OCI-LY7 (cell line): Measurements from ENCODE around the gene BCAT1. TPM values are rescaled to one million over a fixed set of nuclear protein-coding genes. Genes with fewer than 3 reads are reported as not detected.

Experiments used
- BruUV-seq: library from RNA; stranded (reverse); fragments of 400-500 nt; replicated peaks from 2 replicates; lab custom pipeline; 2021; lab: Mats Ljungman, UMichigan
- CTCF ChIA-PET: fragments of 300-600 bp; sonication (Branson Sonifier 250); formaldehyde crosslinking; loops from one replicate; lab custom pipeline; 2022; ENCODE audit warnings: antibody characterized with exemption; ENCODE audit not compliant: unreplicated experiment; lab: Charles Lee
- POLR2A ChIA-PET: fragments of 300-600 bp; sonication (Branson Sonifier 250); formaldehyde crosslinking; loops from one replicate; lab custom pipeline; 2022; ENCODE audit warnings: antibody characterized with exemption; lab: Charles Lee
- DNase-seq: peaks from one replicate; pipeline ENCODE4 v3.0.0-alpha.2; 2015; ENCODE audit warnings: low spot score
- H2AFZ ChIP-seq: fragments of 200-600 bp; sonication (generic), shearing (Covaris generic); 2 replicates; pipeline ENCODE4 v1.6.1; 2014; ENCODE audit warnings: mild to moderate bottlenecking, antibody characterized with exemption, low read length, moderate library complexity
- H3K27ac ChIP-seq: fragments of 200-600 bp; sonication (generic); 2 replicates; pipeline ENCODE4 v1.5.1; 2014; ENCODE audit warnings: mixed run types, low read depth, mild to moderate bottlenecking, moderate library complexity, low read length, inconsistent platforms; ENCODE audit not compliant: poor library complexity, severe bottlenecking
- H3K36me3 ChIP-seq: fragments of 200-600 bp; sonication (generic); 2 replicates; pipeline ENCODE4 v1.6.1; 2014; ENCODE audit warnings: mild to moderate bottlenecking, antibody characterized with exemption, low read length, moderate library complexity, mixed read lengths; ENCODE audit not compliant: insufficient read depth
- H3K4me1 ChIP-seq: fragments of 200-600 bp; sonication (generic); 2 replicates; pipeline ENCODE4 v1.5.1; 2014; ENCODE audit warnings: mild to moderate bottlenecking, low read length; ENCODE audit not compliant: insufficient read depth, poor library complexity, severe bottlenecking
- H3K4me2 ChIP-seq: fragments of 200-600 bp; sonication (generic); 2 replicates; pipeline ENCODE4 v1.6.1; 2014; ENCODE audit warnings: mild to moderate bottlenecking, low read length
- H3K4me3 ChIP-seq: fragments of 200-600 bp; sonication (generic); 2 replicates; pipeline ENCODE4 v1.5.1; 2014; ENCODE audit warnings: mild to moderate bottlenecking, low read depth, low read length; ENCODE audit not compliant: poor library complexity, severe bottlenecking
- H3K79me2 ChIP-seq: fragments of 200-600 bp; sonication (generic); 2 replicates; pipeline ENCODE4 v1.6.1; 2016; ENCODE audit warnings: low read depth, mild to moderate bottlenecking, low read length, moderate library complexity, mixed read lengths; ENCODE audit not compliant: insufficient read depth
- H3K9me2 ChIP-seq: fragments of 200-600 bp; sonication (generic); 2 replicates; pipeline ENCODE4 v1.6.1; 2016; ENCODE audit warnings: mild to moderate bottlenecking, low read length, mixed read lengths; ENCODE audit not compliant: insufficient read depth
- H3K9me3 ChIP-seq: fragments of 200-600 bp; sonication (generic); 2 replicates; pipeline ENCODE4 v1.6.1; 2014; ENCODE audit warnings: mild to moderate bottlenecking, mixed run types, low read length, mixed read lengths
- H4K20me1 ChIP-seq: fragments of 200-600 bp; sonication (generic); 2 replicates; pipeline ENCODE4 v1.6.1; 2014; ENCODE audit warnings: mild to moderate bottlenecking, antibody characterized with exemption, low read length, moderate library complexity, mixed read lengths; ENCODE audit not compliant: insufficient read depth
- CTCF ChIP-seq: fragments of 200-600 bp; sonication (generic); conservative IDR thresholded peaks from 2 replicates; pipeline ENCODE4 v1.5.1; 2014; ENCODE audit warnings: mild to moderate bottlenecking, antibody characterized with exemption, low read length, moderate library complexity, mixed read lengths
- EZH2phosphoT487 ChIP-seq: fragments of 200-600 bp; sonication (generic); IDR thresholded peaks from 2 replicates; pipeline ENCODE4 v1.6.1; 2018; ENCODE audit warnings: low read depth, borderline replicate concordance, mild to moderate bottlenecking, mixed run types, antibody characterized with exemption, low read length, moderate library complexity, mixed read lengths
- intact Hi-C: fragments of 100-400 bp; cut with micrococcal nuclease; formaldehyde crosslinking; loops from one replicate; pipeline ENCODE4 v1.10.0; 2022; ENCODE audit not compliant: unreplicated experiment
- total RNA-seq, 2 experiments: library from RNA; depleted of rRNA in 1 of 2; stranded (reverse); fragments of >200 nt in 1 of 2; shearing (Covaris generic) in 1 of 2; gene quantifications; 2 replicates each; pipeline ENCODE4 v1.2.3, GENCODE V29; 2014 to 2022

The BCAT1 gene
- total RNA-seq, 2 experiments from 2014 or later = 121 to 207 TPM

GRCh38 chr12:24803430-24804245 is 145.3 kb downstream of the BCAT1 start:
- H4K20me1 ChIP-seq = no peaks in the 10 kb centered on the region
- peaks cover 12% of the 10 kb centered on the region; the same call in 1 of the 2 replicates for H3K9me3 ChIP-seq
- intact Hi-C loops = no loop called here
- no peak overlapping the region for H3K27ac ChIP-seq
- POLR2A ChIA-PET = interaction anchor here (0.6 to 0.8 kb wide), 3 partner anchors 53 to 1719 kb away, joined by 3 read pairs; no protein-coding TSS in a partner anchor
- no peak for DNase-seq
- CTCF ChIA-PET = no interaction called here
- BruUV-seq = no TSS peak
- no peaks in the 10 kb centered on the region for H3K9me2 ChIP-seq
- no peak overlapping the region for H3K4me2 ChIP-seq
- H2AFZ ChIP-seq = no peak overlapping the region
- H3K79me2 ChIP-seq = no peaks in the 10 kb centered on the region
- no peaks in the 10 kb centered on the region for H3K36me3 ChIP-seq
- H3K4me1 ChIP-seq = peaks cover 3% of the 10 kb centered on the region
- TF ChIP-seq EZH2phosphoT487 (no peak), CTCF (no peak)
- H3K4me3 ChIP-seq = no peak overlapping the region

GRCh38 chr12:24798335-24798734 is 150.6 kb downstream of the BCAT1 start:
- Histone ChIP-seq H3K36me3 (no peaks in the 10 kb centered on the region), H3K9me3 (peaks cover 7% of the 10 kb centered on the region; the same call in 1 of the 2 replicates), H3K4me2 (peak overlapping the region; percentile 33), H3K4me3 (no peak overlapping the region), H2AFZ (peak overlapping the region; percentile 54; the same call in 1 of the 2 replicates), H4K20me1 (no peaks in the 10 kb centered on the region), H3K79me2 (no peaks in the 10 kb centered on the region), H3K27ac (peak overlapping the region; percentile 44), H3K9me2 (no peaks in the 10 kb centered on the region), H3K4me1 (peaks cover 14% of the 10 kb centered on the region)
- BruUV-seq = no TSS peak
- ChIA-PET CTCF (no interaction called here), POLR2A (no interaction called here)
- peak; percentile 86 for DNase-seq
- TF ChIP-seq EZH2phosphoT487 = no peak
- TF ChIP-seq CTCF = no peak
- intact Hi-C loops = no loop called here

- H3K9me2 ChIP-seq = no peaks in the 10 kb centered on the region
- intact Hi-C loops = no loop called here
- ChIA-PET CTCF (no interaction called here), POLR2A (no interaction called here)
- H3K4me2 ChIP-seq = peak overlapping the region; percentile 33
- peaks cover 14% of the 10 kb centered on the region for H3K4me1 ChIP-seq
- TF ChIP-seq CTCF (no peak), EZH2phosphoT487 (no peak)
- H3K27ac ChIP-seq = peak overlapping the region; percentile 44
- H3K79me2 ChIP-seq = no peaks in the 10 kb centered on the region
- no peak for DNase-seq
- BruUV-seq = no TSS peak
- H3K4me3 ChIP-seq = no peak overlapping the region
- H2AFZ ChIP-seq = peak overlapping the region; percentile 54; the same call in 1 of the 2 replicates
- H3K9me3 ChIP-seq = peaks cover 2% of the 10 kb centered on the region; the same call in 1 of the 2 replicates
- H3K36me3 ChIP-seq = no peaks in the 10 kb centered on the region
- H4K20me1 ChIP-seq = no peaks in the 10 kb centered on the region
Measured at GRCh38 chr12:24797901-24798300, 151.0 kb downstream of the BCAT1 start.
